Esophagus squamous epithelium (tissue), 4 donors: ENCODE results near the gene SPACA9.

ENCODE experiments used
- CTCF ChIP-seq, 6 experiments: fragments of 450-650 bp in 4 of 6; fragments of 200-600 bp in 2 of 6; sonication (generic) in 2 of 6; IDR thresholded peaks; one replicate each; pipeline ENCODE4 v1.5.1; 2016 to 2019; ENCODE audit warnings: antibody characterized with exemption in 6 of 6, mild to moderate bottlenecking in 4 of 6, moderate library complexity in 4 of 6
- POLR2A ChIP-seq, 4 donors: fragments of 450-650 bp; IDR thresholded peaks; one replicate each; pipeline ENCODE4 v1.6.1; 2017; ENCODE audit warnings: antibody characterized with exemption in 4 of 4, mild to moderate bottlenecking in 4 of 4, moderate library complexity in 3 of 4

GRCh38 chr9:132837501-132838286, 41.0 kb upstream of the SPACA9 start:
- TF ChIP-seq CTCF (IDR thresholded peaks at IDR 0.05) (no peak), POLR2A (IDR thresholded peaks at IDR 0.05) (no peak)
